PC-3 (cell line): ENCODE results near the gene RABGAP1L.

Source experiments
- CTCF ChIP-seq: fragments of 300-600 bp; sonication (generic); conservative IDR thresholded peaks from 2 replicates; pipeline ENCODE4 v1.5.1; 2017; ENCODE audit warnings: antibody characterized with exemption, low read depth, mild to moderate bottlenecking, low read length
- EZH2 ChIP-seq: fragments of 300-600 bp; sonication (generic); IDR thresholded peaks from one replicate; pipeline ENCODE4 v1.6.1; 2017; ENCODE audit warnings: antibody characterized with exemption, mild to moderate bottlenecking, low read length; ENCODE audit not compliant: unreplicated experiment

- no peak for TF ChIP-seq CTCF
- TF ChIP-seq EZH2, result no peak
Measured at GRCh38 chr1:174786358-174786757, 627.0 kb downstream of the RABGAP1L start.
